GM23248 (cell line): ENCODE data around the gene CNFN.

Experiments used
- EZH2 ChIP-seq: fragments of 200-600 bp; sonication (generic); IDR thresholded peaks from 2 replicates; pipeline ENCODE4 v1.6.1; 2018; ENCODE audit warnings: antibody characterized with exemption, mild to moderate bottlenecking; ENCODE audit not compliant: insufficient read depth, poor library complexity, severe bottlenecking
- EZH2phosphoT487 ChIP-seq: fragments of 200-600 bp; sonication (generic); IDR thresholded peaks from 2 replicates; pipeline ENCODE4 v1.6.1; 2018; ENCODE audit warnings: antibody characterized with exemption, moderate library complexity, mild to moderate bottlenecking, low read depth; ENCODE audit not compliant: insufficient read depth

DNA sequence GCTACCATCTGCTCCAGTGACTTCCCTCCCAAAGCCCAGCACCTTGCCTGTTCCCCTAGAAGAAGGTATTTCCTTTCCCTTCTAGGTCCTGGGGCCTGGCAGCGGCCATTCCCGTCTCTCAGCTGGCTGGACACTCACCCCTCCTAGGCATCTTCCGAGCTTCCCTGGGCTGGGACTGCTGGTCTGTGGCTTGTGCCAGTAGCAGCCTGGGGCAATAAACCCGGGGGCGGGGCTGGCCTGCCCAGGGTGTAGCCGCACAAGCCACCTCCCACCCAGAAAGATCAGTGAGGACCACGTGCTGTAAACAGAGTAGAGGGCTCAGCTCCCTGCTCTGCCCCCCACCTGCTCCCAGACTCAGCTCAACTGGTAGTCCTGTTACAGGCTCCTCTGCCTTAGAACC lies 22.1 kb upstream of the CNFN start:
- TF ChIP-seq EZH2 (no peak), EZH2phosphoT487 (no peak)
